Astrocyte of the spinal cord (primary cell): ENCODE data around the gene HSD17B11.
"Not testable (repeated sequence)": the region's sequence is repeated elsewhere in the genome, so short reads cannot be mapped to it uniquely, and the experiment has no call there.

ENCODE experiments used
- DNase-seq: peaks from one replicate; pipeline ENCODE4 v3.0.0; 2011; ENCODE audit warnings: low read depth, low spot score
- H3K4me3 ChIP-seq: 2 replicates; pipeline ENCODE4 v1.5.1; 2011; ENCODE audit warnings: low read depth, mild to moderate bottlenecking, low read length, moderate library complexity
- CTCF ChIP-seq: IDR thresholded peaks from 2 replicates; pipeline ENCODE4 v1.5.1; 2012; ENCODE audit warnings: low read depth, mild to moderate bottlenecking, low read length, inconsistent platforms
- in situ Hi-C: cut with HindIII; loops from 2 replicates; pipeline ENCODE4 v1.10.0; 2017; ENCODE audit warnings: low sequenced_read_pairs

The HSD17B11 gene

GRCh38 chr4:87299898-87300297 is 91.1 kb downstream of the HSD17B11 start:
- TF ChIP-seq CTCF, result no peak
- in situ Hi-C loops, result no loop called here
- DNase-seq, result no peak

GRCh38 chr4:87298362-87298761 is 92.6 kb downstream of the HSD17B11 start:
- no peak for TF ChIP-seq CTCF
- in situ Hi-C loops, result no loop called here
- no peak overlapping the region for H3K4me3 ChIP-seq
- no peak for DNase-seq

More at GRCh38 chr4:87299898-87300297, 91.1 kb downstream of the HSD17B11 start:
- no peak overlapping the region for H3K4me3 ChIP-seq

GRCh38 chr4:87294911-87295310 is 96.1 kb downstream of the HSD17B11 start:
- H3K4me3 ChIP-seq, in situ Hi-C loops, DNase-seq: not testable (repeated sequence)

GRCh38 chr4:87293889-87294288 is 97.1 kb downstream of the HSD17B11 start:
- H3K4me3 ChIP-seq, DNase-seq, in situ Hi-C loops: not testable (repeated sequence)

- no peak for DNase-seq
- TF ChIP-seq CTCF, result no peak
- no peak overlapping the region for H3K4me3 ChIP-seq
- in situ Hi-C loops, result no loop called here
These were observed 104.0 kb downstream of the HSD17B11 start for GRCh38 chr4:87286970-87287369.
